A549 (cell line): ENCODE measurements around the gene ADPRS.

Source experiments
- ELK1 ChIP-seq: fragments of 150-350 bp; IDR thresholded peaks from 2 replicates; pipeline ENCODE4 v1.6.1; 2014; ENCODE audit warnings: low read depth, mild to moderate bottlenecking, low read length
- MAX ChIP-seq: IDR thresholded peaks from 2 replicates; pipeline ENCODE4 v1.6.1; 2012
- MYC ChIP-seq: IDR thresholded peaks from 2 replicates; pipeline ENCODE4 v1.6.1; 2012; ENCODE audit warnings: mild to moderate bottlenecking, inconsistent platforms, low read length, improper control_type of control experiment, borderline replicate concordance
- RFX5 ChIP-seq: fragments of 450-650 bp; IDR thresholded peaks from 2 replicates; pipeline ENCODE4 v1.7.1; 2014; ENCODE audit warnings: antibody characterized with exemption, mild to moderate bottlenecking, moderate library complexity
- SREBF2 ChIP-seq: fragments of 450-650 bp; IDR thresholded peaks from 2 replicates; pipeline ENCODE4 v1.6.1; 2014; ENCODE audit warnings: mild to moderate bottlenecking, moderate library complexity

GRCh38 chr1:36118447-36119204 lies 29.9 kb downstream of the ADPRS start:
- TF ChIP-seq ELK1: no peak
- TF ChIP-seq RFX5: no peak
- TF ChIP-seq MAX: no peak
- TF ChIP-seq MYC: no peak
- TF ChIP-seq SREBF2: no peak
